Stimulated activated naive B cell treated with anti-CD40 and anti-IgM and Interleukin-4, amounts not matched to agents 10 μg/mL and 1 μg/mL and 100 μg/mL, for 72 hours (primary cell): ENCODE results near the gene LRBA.
A peak's percentile ranks its signal among the peaks of the same experiment; 100 is the strongest.
"Not testable (repeated sequence)": the region's sequence is repeated elsewhere in the genome, so short reads cannot be mapped to it uniquely, and the experiment has no call there.

Experiments used
- ATAC-seq, 2 donors: fragments of 150-1000 bp; cut with Tn5 transposase; replicated peaks; 2 replicates each; pipeline ENCODE4 v1.10.0; 2021; ENCODE audit warnings: moderate library complexity in 1 of 2
- DNase-seq: peaks from one replicate; pipeline ENCODE4 v3.0.0; 2021
- H3K27ac Mint-ChIP-seq: one replicate; pipeline ENCODE4 v1.8.0; 2022; ENCODE audit warnings: mild to moderate bottlenecking, mixed read lengths
- H3K27me3 Mint-ChIP-seq, 2 donors: one replicate each; pipeline ENCODE4 v1.8.0; 2022; ENCODE audit warnings: mixed read lengths in 2 of 2
- H3K36me3 Mint-ChIP-seq, 2 donors: one replicate each; pipeline ENCODE4 v1.8.0; 2022; ENCODE audit warnings: mixed read lengths in 2 of 2, mild to moderate bottlenecking in 1 of 2
- H3K4me1 Mint-ChIP-seq, 2 donors: one replicate each; pipeline ENCODE4 v1.8.0; 2022; ENCODE audit warnings: mixed read lengths in 2 of 2, mild to moderate bottlenecking in 1 of 2
- H3K4me3 Mint-ChIP-seq, 2 donors: one replicate each; pipeline ENCODE4 v1.8.0; 2022; ENCODE audit warnings: mild to moderate bottlenecking in 2 of 2, mixed read lengths in 2 of 2, moderate library complexity in 1 of 2
- H3K9me3 Mint-ChIP-seq, 2 donors: one replicate each; pipeline ENCODE4 v1.8.0; 2022; ENCODE audit warnings: mixed read lengths in 2 of 2, mild to moderate bottlenecking in 1 of 2

LRBA gene

DNA sequence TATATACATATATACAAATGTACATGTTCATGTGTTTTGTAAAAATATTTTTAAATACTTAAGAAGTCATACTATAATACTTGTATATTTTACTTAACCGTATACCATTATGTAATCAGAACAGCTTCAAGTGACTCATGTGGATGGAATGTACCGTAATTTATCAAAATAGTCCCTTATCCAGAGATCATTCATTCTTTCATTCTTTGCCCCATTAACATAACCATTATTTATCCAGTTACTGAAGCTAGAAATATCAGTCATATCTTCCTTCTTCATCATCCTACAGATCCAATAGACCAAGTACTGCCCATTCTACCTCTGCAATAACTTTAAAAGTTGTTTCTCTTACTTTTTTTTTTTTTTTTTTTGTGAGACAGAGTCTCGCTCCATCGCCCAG lies 268.9 kb downstream of the LRBA start:
- H3K4me1 Mint-ChIP-seq = no peaks in the 10 kb centered on the region
- H3K36me3 Mint-ChIP-seq = peaks cover 16 to 18% of the 10 kb centered on the region in 2 donors
- DNase-seq (no peak), ATAC-seq (no peak)
- H3K4me3 Mint-ChIP-seq = no peak overlapping the region
- H3K27ac Mint-ChIP-seq = no peak overlapping the region
- H3K9me3 Mint-ChIP-seq = no peaks in the 10 kb centered on the region
- no peaks in the 10 kb centered on the region for H3K27me3 Mint-ChIP-seq

DNA sequence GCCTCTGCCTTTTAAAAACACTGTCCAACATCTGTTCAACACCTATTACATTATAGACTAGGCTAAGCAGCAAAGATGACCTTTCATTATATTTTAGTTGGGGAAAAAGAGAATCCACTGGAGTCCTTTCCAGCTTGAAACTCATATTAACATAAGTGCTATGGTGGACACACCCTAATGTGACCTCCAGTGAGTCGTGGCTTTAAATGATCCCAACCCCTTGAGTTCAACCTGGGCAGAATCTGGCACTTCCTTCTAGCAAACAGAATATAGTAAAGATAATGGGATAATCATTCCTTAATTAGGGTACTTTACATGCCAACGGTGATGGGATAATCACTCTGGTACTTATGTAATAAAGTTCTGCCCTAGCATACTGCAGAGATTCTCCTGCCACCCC lies 270.5 kb downstream of the LRBA start:
- Mint-ChIP-seq H3K4me3 (no peak overlapping the region), H3K9me3 (peaks cover 3 to 5% of the 10 kb centered on the region in 2 donors), H3K4me1 (no peaks in the 10 kb centered on the region), H3K27me3 (no peaks in the 10 kb centered on the region), H3K27ac (no peak overlapping the region), H3K36me3 (peaks cover 19 to 31% of the 10 kb centered on the region in 2 donors)
- ATAC-seq = no peak
- DNase-seq = no peak

DNA sequence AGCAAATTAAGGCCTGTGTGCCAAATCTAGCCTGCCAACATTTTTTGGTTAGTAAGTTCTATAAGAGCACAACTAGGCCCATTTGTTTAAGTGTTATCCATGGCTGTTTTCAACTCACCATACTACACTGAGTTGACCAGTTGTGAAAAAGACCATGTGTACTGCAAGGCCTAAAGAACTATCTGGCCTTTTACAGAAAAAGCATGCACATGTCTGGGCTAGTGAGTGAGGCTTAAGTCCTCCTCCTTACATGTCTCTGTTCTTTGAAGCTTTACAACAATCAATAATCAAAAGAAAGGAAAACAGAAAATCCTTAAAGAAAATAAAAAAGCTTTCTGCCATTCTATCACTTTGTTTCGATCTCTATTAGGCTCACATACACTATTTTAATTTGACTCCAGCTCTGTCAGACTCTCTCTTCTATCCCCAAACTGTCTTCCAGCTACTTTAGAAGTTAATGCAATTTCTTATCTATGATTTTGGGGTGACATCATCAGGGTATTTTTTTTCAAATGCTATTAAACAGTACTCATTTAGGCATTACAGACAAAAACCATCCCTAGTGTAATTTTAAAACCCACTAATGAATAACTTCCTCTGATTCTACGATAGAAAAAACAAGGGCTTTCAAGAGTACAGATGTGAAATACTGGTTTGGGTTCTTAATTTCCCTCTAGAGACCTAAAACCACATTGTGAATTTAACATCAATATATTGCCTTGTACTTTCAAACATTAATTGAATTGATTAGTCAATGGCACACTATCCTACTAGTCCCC lies 271.3 kb downstream of the LRBA start:
- DNase-seq (no peak), ATAC-seq (no peak)
- Mint-ChIP-seq H3K4me1 (no peaks in the 10 kb centered on the region), H3K36me3 (peaks cover 19 to 33% of the 10 kb centered on the region in 2 donors), H3K27ac (no peak overlapping the region), H3K27me3 (no peaks in the 10 kb centered on the region), H3K4me3 (no peak overlapping the region), H3K9me3 (peaks cover 3 to 5% of the 10 kb centered on the region in 2 donors)

DNA sequence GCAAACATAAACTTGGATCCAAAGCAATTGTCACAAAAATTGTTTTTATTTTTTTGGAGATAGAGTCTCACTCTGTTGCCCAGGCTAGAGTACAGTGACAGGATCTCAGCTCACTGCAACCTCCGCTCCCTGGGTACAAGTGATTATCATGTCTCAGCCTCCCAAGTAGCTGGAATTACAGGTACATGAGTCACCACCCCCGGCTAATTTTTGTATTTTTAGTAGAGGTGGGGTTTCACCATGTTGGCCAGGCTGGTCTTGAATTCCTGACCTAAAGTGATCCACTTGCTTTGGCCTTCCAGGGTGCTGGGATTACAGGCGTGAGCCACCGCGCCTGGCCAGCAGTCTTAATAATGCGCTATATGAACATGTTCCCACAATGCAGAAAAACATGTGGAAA lies 272.2 kb downstream of the LRBA start:
- H3K36me3 Mint-ChIP-seq = peaks cover 17 to 30% of the 10 kb centered on the region in 2 donors
- ATAC-seq = not testable (repeated sequence)

DNA sequence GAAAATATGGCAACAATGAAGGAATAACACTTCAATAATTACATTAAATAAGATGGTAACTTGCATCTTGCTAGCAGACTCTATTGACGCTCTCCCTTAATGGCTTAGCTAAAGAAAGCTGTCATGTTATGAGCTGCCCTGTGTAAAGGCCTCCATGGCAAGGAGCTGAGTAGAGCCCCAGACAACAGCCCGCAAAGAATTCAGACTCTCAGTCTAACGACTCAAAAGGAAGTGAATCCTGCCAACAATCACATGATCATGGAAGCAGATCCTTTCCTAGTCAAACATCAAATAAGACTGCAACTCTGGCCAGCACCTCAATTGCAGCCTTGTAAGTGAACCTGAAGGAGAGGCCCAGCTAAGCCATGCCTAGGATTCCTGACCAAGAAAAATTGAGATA lies 275.5 kb downstream of the LRBA start:
- DNase-seq = no peak
- no peak overlapping the region for H3K4me3 Mint-ChIP-seq
- H3K27ac Mint-ChIP-seq = no peak overlapping the region
- no peaks in the 10 kb centered on the region for H3K4me1 Mint-ChIP-seq
- H3K9me3 Mint-ChIP-seq = peaks cover 4 to 5% of the 10 kb centered on the region in 2 donors
- no peaks in the 10 kb centered on the region for H3K27me3 Mint-ChIP-seq
- ATAC-seq = no peak
- H3K36me3 Mint-ChIP-seq = peaks cover 13 to 28% of the 10 kb centered on the region in 2 donors

More for the DNA sequence above, 272.2 kb downstream of the LRBA start:
- not testable (repeated sequence) for DNase-seq, H3K27me3 Mint-ChIP-seq, H3K4me3 Mint-ChIP-seq, H3K27ac Mint-ChIP-seq, H3K4me1 Mint-ChIP-seq, H3K9me3 Mint-ChIP-seq

DNA sequence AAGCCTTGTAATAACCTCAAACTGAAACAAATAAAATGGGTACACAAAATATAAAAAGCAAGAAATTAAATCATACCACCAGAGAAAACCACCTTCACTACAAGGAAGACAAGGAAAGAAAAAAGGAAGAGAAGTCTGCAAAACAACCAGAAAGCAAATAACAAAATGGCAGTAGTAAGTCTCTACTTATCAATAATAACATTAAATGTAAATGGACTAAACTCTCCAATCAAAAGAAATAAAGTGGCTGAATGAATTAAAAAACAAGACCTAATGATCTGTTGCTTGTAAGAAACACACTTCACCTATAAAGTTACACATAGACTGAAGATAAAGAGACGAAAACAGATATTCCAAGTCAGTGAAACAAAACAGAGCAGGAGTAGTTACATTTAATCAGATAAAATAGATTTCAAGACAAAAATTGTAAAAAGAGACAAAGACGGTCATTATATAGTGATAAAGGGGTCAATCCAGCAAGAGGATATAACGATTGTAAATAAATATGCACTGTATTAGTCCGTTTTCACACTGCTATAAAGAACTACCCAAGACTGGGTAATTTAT lies 289.0 kb downstream of the LRBA start:
- no peak for ATAC-seq
- H3K4me1 Mint-ChIP-seq = no peaks in the 10 kb centered on the region
- DNase-seq = no peak
- no peaks in the 10 kb centered on the region for H3K27me3 Mint-ChIP-seq
- H3K9me3 Mint-ChIP-seq = peaks cover 11 to 13% of the 10 kb centered on the region in 2 donors
- peaks cover 58 to 76% of the 10 kb centered on the region in 2 donors for H3K36me3 Mint-ChIP-seq
- H3K27ac Mint-ChIP-seq = no peak overlapping the region
- H3K4me3 Mint-ChIP-seq = no peak overlapping the region

DNA sequence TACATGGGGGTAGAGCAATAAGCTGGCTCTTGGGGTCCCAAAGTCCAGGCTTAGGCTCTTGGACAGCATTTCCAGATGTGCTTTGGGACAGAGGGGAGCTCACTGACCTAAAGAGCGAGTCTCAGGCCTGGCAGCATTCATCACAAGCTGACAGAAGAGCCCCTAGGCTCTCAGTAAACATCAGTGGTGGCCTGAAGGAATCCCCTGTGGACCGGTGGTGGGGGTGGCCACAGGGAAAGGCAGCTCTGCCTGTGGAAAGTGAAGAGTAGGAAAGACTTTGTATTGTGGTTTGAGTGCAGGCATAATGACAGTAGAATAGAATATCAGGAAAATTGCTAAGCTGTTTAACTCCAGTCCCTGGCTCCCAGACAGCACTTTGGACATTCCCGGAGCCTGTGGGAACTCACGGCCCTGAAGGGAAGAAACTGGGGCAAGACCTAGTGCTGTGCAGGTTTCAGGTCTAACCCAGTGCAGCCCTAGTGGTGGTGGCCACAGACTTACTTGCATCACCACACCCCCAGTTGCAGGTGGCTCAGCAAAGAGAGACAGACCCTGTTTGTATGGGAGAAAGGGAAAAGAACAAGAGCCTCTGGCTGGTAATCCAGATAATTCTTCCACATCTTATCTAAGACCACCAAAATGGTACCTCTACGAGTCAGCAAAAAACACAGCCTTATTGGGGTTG lies 291.2 kb downstream of the LRBA start:
- peaks cover 47 to 68% of the 10 kb centered on the region in 2 donors for H3K36me3 Mint-ChIP-seq

DNA sequence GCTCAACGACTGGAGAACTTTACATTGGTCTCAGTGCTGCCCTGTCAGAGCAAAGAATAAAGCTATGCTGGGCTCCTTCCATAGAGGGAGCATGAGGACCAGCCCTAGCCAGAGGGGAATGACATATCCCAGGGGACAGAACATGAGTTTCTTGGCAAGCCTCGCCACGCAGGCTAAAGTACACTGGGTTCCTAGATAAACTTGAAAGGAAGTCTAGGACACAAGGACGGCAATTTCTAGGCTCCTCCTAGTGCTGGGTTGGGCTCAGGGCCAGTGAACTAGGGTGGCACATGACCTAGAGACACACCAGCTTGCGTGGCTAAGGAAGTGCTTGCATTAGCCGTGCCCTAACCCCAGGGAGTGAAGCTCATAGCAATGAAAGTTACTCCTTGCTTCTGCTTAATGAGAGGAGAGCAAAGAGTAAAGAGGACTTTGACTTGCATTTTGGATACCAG lies 292.1 kb downstream of the LRBA start:
- H3K27ac Mint-ChIP-seq = no peak overlapping the region
- no peak overlapping the region for H3K4me3 Mint-ChIP-seq
- ATAC-seq (no peak), DNase-seq (no peak)
- H3K4me1 Mint-ChIP-seq = peaks cover 0 to 6% of the 10 kb centered on the region in 2 donors
- no peaks in the 10 kb centered on the region for H3K27me3 Mint-ChIP-seq
- H3K9me3 Mint-ChIP-seq = peaks cover 10 to 11% of the 10 kb centered on the region in 2 donors
- H3K36me3 Mint-ChIP-seq = peaks cover 41 to 64% of the 10 kb centered on the region in 2 donors

More for the DNA sequence above, 291.2 kb downstream of the LRBA start:
- Mint-ChIP-seq H3K27me3 (no peaks in the 10 kb centered on the region), H3K27ac (no peak overlapping the region), H3K9me3 (peaks cover 10 to 11% of the 10 kb centered on the region in 2 donors), H3K4me1 (peaks cover 0 to 5% of the 10 kb centered on the region in 2 donors), H3K4me3 (no peak overlapping the region)
- ATAC-seq (no peak), DNase-seq (no peak)

DNA sequence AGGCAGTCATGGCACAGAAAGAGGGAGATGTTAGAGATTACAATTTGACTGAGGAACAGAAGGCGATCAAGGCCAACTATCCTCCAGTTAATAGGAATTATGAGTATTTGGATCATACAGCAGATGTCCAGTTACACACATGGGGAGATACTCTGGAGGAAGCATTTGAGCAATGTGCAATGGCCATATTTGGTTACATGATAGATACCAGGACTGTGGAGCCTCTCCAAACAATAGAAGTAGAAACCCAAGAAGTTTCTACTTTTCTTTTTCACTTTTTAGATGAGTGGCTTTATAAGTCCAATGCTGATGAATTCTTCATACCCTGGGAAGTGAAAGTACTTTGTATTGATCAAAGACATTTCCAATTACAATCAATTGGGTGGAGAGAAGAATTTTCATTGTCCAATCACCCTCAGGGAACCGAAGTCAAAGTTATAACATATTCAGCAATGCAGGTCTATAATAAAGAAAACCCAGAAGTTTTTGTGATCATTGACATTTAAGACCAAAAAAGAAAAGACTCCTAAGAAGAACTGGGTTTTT lies 294.0 kb downstream of the LRBA start:
- Mint-ChIP-seq H3K27ac (no peak overlapping the region), H3K4me3 (no peak overlapping the region), H3K9me3 (peaks cover 5 to 7% of the 10 kb centered on the region in 2 donors), H3K4me1 (peaks cover 0 to 6% of the 10 kb centered on the region in 2 donors), H3K27me3 (no peaks in the 10 kb centered on the region), H3K36me3 (peaks cover 26 to 45% of the 10 kb centered on the region in 2 donors)
- DNase-seq = no peak
- no peak for ATAC-seq

DNA sequence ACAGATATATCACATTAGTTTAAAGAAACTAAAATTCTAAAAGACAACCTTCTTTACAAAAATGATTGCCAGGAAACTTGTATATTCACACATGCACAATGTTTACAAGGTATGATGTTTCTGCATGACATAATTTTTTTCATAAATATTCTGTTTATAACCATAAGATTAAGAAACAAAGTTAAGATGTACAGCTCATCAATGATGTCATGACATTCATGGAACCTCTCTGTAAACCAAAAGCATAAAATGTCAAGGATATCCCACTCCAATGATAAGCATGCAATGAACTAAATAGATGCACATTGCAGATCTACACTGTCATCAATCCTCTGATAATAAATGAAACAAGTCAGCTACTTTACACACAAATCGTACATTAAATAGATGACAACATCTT lies 297.1 kb downstream of the LRBA start:
- no peak for ATAC-seq
- H3K4me1 Mint-ChIP-seq = peaks cover 0 to 6% of the 10 kb centered on the region in 2 donors

DNA sequence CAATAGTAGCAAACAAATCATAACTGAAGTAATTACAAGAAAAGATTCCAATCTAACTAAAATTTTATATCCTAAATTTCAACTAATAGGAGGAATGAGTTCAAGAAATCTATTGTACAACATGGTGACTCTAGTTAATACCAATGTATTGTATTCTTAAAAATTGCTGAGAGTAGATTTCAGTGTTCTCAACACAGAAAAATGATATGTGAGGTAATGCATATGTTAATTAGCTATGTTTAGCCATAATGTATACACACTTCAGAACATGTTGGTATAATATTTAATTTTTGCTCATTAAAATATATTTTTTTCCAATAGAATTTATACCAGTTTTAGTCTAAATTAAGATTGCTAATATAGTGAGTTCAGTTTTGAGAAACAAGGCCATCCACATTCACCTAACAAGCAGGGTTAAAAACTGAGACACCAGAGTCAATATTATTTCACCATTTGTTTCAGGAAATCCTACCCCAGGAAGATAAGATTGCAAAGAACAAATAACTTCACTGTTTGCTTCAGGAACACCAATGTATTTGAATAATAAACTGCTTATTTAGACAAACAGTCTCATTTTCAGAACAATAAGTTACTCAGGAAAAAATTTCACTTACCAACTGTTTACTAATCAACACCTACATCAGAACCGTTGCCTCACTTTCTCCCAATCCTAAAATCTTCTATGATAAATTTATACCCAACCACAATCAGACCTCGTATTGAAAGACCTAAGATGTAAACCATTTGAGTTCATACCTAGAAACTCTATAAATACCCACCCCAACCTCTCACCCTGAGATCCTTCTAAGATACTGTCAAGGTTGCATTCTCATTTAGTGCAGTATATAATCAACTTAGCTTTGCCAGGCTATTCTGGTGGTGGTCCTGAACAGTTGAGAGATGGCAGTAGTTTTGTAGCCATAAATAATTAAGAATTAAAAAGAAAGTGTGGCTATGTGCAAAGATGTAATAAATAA lies 300.3 kb downstream of the LRBA start:
- H3K4me1 Mint-ChIP-seq = peaks cover 0 to 11% of the 10 kb centered on the region in 2 donors
- no peak overlapping the region for H3K4me3 Mint-ChIP-seq
- no peaks in the 10 kb centered on the region for H3K9me3 Mint-ChIP-seq
- ATAC-seq (no peak), DNase-seq (no peak)
- peaks cover 6 to 8% of the 10 kb centered on the region in 2 donors for H3K36me3 Mint-ChIP-seq
- peak overlapping the region; percentile 56 for H3K27ac Mint-ChIP-seq
- no peaks in the 10 kb centered on the region for H3K27me3 Mint-ChIP-seq

More for the DNA sequence above, 297.1 kb downstream of the LRBA start:
- Mint-ChIP-seq H3K9me3 (no peaks in the 10 kb centered on the region), H3K36me3 (peaks cover 8 to 18% of the 10 kb centered on the region in 2 donors), H3K27ac (no peak overlapping the region), H3K27me3 (no peaks in the 10 kb centered on the region), H3K4me3 (no peak overlapping the region)
- DNase-seq = no peak

DNA sequence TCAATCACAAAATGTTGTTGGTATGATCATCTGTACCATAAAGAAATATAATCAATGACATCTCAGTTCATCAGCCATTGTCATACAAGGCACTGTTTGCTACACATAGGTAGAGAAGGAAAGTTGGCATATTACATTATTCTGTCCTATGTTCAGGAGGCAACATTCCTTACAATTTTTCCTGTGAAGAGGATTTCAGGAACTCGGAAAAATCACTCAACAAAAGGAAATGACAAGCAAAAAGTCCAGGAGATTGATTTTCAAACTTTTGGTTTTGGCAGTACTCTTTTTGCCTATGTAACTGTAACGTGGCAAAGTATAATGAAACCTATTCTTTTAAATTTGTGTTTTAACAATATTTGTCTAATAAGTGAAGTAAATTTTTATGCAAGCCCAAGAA lies 301.8 kb downstream of the LRBA start:
- Mint-ChIP-seq H3K36me3 (peaks cover 4% of the 10 kb centered on the region in 2 donors), H3K27me3 (no peaks in the 10 kb centered on the region), H3K9me3 (no peaks in the 10 kb centered on the region), H3K27ac (no peak overlapping the region), H3K4me1 (peaks cover 0 to 6% of the 10 kb centered on the region in 2 donors), H3K4me3 (no peak overlapping the region)
- ATAC-seq (no peak), DNase-seq (no peak)

DNA sequence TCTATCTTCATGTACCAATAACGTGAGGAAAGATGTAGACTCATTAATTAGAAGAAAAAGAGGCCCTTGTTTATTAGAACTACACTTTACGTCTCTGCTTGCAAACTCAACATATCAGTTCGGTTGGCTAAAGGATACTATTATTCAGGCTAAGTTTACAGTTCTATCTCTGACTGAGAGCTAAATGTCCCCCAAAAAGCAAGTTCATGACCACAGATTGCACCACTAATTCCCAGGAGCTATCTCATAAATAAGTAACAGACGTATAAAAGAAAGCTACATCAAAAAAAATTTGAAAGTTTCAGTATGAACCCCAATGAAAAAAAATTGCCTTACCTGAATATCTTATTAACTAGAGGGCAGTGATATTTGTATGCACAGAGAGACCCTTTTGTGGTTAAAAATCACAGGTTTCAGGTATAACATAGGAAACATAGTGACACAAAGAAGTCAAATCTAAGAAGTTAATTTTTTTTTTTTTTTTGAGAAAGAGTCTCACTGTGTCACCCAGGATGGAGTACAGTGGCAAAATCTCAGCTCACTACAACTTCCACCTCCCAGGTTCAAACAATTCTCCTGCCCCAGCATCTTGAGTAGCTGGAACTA lies 304.2 kb downstream of the LRBA start:
- H3K9me3 Mint-ChIP-seq = no peaks in the 10 kb centered on the region
- no peak overlapping the region for H3K4me3 Mint-ChIP-seq
- H3K27me3 Mint-ChIP-seq = no peaks in the 10 kb centered on the region
- H3K36me3 Mint-ChIP-seq = peaks cover 4 to 5% of the 10 kb centered on the region in 2 donors
- peaks cover 0 to 6% of the 10 kb centered on the region in 2 donors for H3K4me1 Mint-ChIP-seq
- DNase-seq (no peak), ATAC-seq (no peak)
- no peak overlapping the region for H3K27ac Mint-ChIP-seq
